GM12801 (cell line): ENCODE results near the gene TOGARAM2.

Experiments
- CTCF ChIP-seq: IDR thresholded peaks from one replicate; pipeline ENCODE4 v1.5.1; 2011; ENCODE audit warnings: control low read depth; ENCODE audit not compliant: insufficient read length; ENCODE audit errors: extremely low read depth

TOGARAM2 gene

GRCh38 chr2:29001806-29002205 lies 20.7 kb downstream of the TOGARAM2 start:
- no peak for TF ChIP-seq CTCF

- no peak for TF ChIP-seq CTCF
Measured at GRCh38 chr2:29004755-29005154, 23.7 kb downstream of the TOGARAM2 start.

GRCh38 chr2:29005331-29005730 lies 24.2 kb downstream of the TOGARAM2 start:
- no peak for TF ChIP-seq CTCF

GRCh38 chr2:29006092-29006979 lies 25.2 kb downstream of the TOGARAM2 start:
- TF ChIP-seq CTCF: no peak

- TF ChIP-seq CTCF: no peak
Measured at GRCh38 chr2:29006980-29007301, 25.8 kb downstream of the TOGARAM2 start.

- TF ChIP-seq CTCF: no peak
Measured at GRCh38 chr2:29009270-29009669, 28.2 kb downstream of the TOGARAM2 start.

GRCh38 chr2:29009711-29010677 lies 28.9 kb downstream of the TOGARAM2 start:
- TF ChIP-seq CTCF: no peak
